Gastrocnemius medialis (tissue), 4 donors: ENCODE results near the gene KPNA4. TPM values are rescaled to one million over a fixed set of nuclear protein-coding genes. Genes with fewer than 3 reads are reported as not detected.

Experiments used
- ATAC-seq, 2 donors: fragments of 150-250 bp; one replicate each; pipeline ENCODE4 v1.9.1; 2016
- DNase-seq, 2 donors: peaks; one replicate each; pipeline ENCODE4 v3.0.0-alpha.2; 2019
- H3K27ac ChIP-seq, 4 donors: fragments of 200-600 bp; sonication (generic); 1 replicate in 1 of 4; 2 replicates in 3 of 4; pipeline ENCODE4 v1.5.1; 2016 to 2018; ENCODE audit warnings: mild to moderate bottlenecking in 2 of 4, moderate library complexity in 1 of 4
- H3K27me3 ChIP-seq, 3 donors: fragments of 200-600 bp; sonication (generic) in 2 of 3; 1 replicate in 1 of 3; 2 replicates in 2 of 3; pipeline versions ENCODE4 v1.5.1 to v1.6.0; 2016 to 2019; ENCODE audit warnings: mild to moderate bottlenecking in 1 of 3, moderate library complexity in 1 of 3
- H3K36me3 ChIP-seq, 2 donors: fragments of 200-600 bp; sonication (generic) in 1 of 2; one replicate each; pipeline ENCODE4 v1.5.1; 2017 to 2018
- H3K4me1 ChIP-seq, 2 donors: fragments of 200-600 bp; sonication (generic) in 1 of 2; one replicate each; pipeline ENCODE4 v1.5.1; 2016 to 2017; ENCODE audit warnings: mild to moderate bottlenecking in 2 of 2
- H3K4me3 ChIP-seq, 4 donors: fragments of 200-600 bp; sonication (generic) in 3 of 4; 1 replicate in 1 of 4; 2 replicates in 3 of 4; pipeline ENCODE4 v1.5.1; 2016 to 2019; ENCODE audit warnings: mild to moderate bottlenecking in 2 of 4
- H3K9me3 ChIP-seq, 3 donors: fragments of 200-600 bp; sonication (generic) in 2 of 3; 1 replicate in 1 of 3; 2 replicates in 2 of 3; pipeline ENCODE4 v1.5.1; 2016 to 2019
- POLR2A ChIP-seq, 2 donors: fragments of 450-650 bp; IDR thresholded peaks; one replicate each; pipeline ENCODE4 v1.6.1; 2017; ENCODE audit warnings: antibody characterized with exemption in 2 of 2, mild to moderate bottlenecking in 2 of 2, moderate library complexity in 2 of 2
- in situ Hi-C, 4 donors: fragments of 200-750 bp; cut with MboI; loops; one replicate each; pipeline versions ENCODE4 v1.15.0 to v1.8.0; 2017; ENCODE audit warnings: low sequenced_read_pairs in 4 of 4
- intact Hi-C: fragments of 100-400 bp; cut with DNase I; formaldehyde crosslinking; loops from one replicate; pipeline ENCODE4 v1.15.1; 2023; ENCODE audit warnings: low total_unique reads
- total RNA-seq, 4 donors: library from RNA; depleted of rRNA; stranded (reverse); fragments of >200 nt; gene quantifications; one replicate each; pipeline versions ENCODE4 v1.1.0 to v1.2.3, GENCODE V29; 2016
- TF ChIP-seq, protein P1 (sequence below), 5 experiments: fragments of 450-650 bp in 3 of 5; fragments of 200-600 bp in 2 of 5; sonication (generic) in 2 of 5; IDR thresholded peaks in 4 of 5; conservative IDR thresholded peaks in 1 of 5; 1 replicate in 4 of 5; 2 replicates in 1 of 5; pipeline ENCODE4 v1.5.1; 2016 to 2019; ENCODE audit warnings: antibody characterized with exemption in 5 of 5, mild to moderate bottlenecking in 3 of 5, moderate library complexity in 3 of 5

The KPNA4 gene
- total RNA-seq, 4 donors from 2014 or later: 78.9 to 126 (median 86.0) TPM

DNA sequence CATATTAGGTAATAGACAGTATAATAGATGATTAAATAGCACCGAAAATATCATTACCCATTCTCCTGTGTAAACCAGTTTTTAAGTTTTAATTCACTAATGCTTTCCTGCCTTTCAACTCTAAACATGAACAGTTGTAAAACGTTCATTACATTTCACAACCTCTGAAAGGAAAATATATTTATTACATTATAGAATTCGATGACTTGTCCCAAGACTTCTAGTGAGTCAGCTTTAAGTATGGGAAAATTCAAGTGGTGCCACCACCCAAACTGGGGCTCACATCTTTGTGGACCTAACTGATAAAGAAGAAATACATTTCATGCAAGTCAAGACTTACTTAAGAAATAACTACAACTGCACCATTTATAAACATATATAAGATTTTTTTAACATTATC lies 117.8 kb downstream of the KPNA4 start:
- in situ Hi-C loops (no loop called here), intact Hi-C loops (no loop called here)
- ATAC-seq (no peak), DNase-seq (no peak)
- H3K36me3 ChIP-seq: no peaks in the 10 kb centered on the region
- peaks cover 0 to 7% of the 10 kb centered on the region in 2 donors for H3K4me1 ChIP-seq
- TF ChIP-seq, protein P1, sequence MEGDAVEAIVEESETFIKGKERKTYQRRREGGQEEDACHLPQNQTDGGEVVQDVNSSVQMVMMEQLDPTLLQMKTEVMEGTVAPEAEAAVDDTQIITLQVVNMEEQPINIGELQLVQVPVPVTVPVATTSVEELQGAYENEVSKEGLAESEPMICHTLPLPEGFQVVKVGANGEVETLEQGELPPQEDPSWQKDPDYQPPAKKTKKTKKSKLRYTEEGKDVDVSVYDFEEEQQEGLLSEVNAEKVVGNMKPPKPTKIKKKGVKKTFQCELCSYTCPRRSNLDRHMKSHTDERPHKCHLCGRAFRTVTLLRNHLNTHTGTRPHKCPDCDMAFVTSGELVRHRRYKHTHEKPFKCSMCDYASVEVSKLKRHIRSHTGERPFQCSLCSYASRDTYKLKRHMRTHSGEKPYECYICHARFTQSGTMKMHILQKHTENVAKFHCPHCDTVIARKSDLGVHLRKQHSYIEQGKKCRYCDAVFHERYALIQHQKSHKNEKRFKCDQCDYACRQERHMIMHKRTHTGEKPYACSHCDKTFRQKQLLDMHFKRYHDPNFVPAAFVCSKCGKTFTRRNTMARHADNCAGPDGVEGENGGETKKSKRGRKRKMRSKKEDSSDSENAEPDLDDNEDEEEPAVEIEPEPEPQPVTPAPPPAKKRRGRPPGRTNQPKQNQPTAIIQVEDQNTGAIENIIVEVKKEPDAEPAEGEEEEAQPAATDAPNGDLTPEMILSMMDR (IDR thresholded peaks at IDR 0.05 in 4 of 5, conservative IDR thresholded peaks at IDR 0.05 in 1 of 5): no peak
- TF ChIP-seq POLR2A (IDR thresholded peaks at IDR 0.05): no peak
- H3K4me3 ChIP-seq: no peak overlapping the region
- peaks cover 27 to 42% (median 34%) of the 10 kb centered on the region in 3 donors for H3K27me3 ChIP-seq
- no peak overlapping the region for H3K27ac ChIP-seq
- H3K9me3 ChIP-seq: no peaks in the 10 kb centered on the region

DNA sequence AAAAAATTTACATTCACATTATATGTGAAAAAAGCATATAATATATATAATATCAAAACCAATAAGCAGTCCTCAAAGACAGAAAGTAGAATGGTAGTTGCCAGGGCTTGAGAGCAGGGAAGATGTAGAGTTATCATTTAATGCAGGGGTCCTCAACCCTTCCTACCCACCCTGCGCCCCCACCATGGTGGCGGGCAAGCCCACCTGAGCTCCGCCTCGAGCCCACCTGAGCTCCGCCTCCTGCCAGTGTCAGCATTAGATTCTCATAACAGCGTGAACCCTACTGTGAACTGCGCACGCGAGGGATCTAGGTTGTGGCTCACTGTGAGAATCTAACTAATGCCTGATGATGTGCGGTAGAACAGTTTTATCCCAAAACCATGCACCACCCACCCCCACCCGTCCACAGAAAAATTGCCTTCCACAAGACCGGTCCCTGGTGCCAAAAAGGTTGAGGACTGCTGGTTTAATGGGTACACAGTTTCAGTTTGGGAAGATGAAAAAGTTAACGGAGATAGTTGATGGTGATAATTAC lies 118.8 kb downstream of the KPNA4 start:
- H3K9me3 ChIP-seq: no peaks in the 10 kb centered on the region
- DNase-seq (no peak), ATAC-seq (no peak)
- in situ Hi-C loops: no loop called here
- no peak for TF ChIP-seq POLR2A (IDR thresholded peaks at IDR 0.05)
- TF ChIP-seq, protein P1 (IDR thresholded peaks at IDR 0.05 in 4 of 5, conservative IDR thresholded peaks at IDR 0.05 in 1 of 5): no peak
- intact Hi-C loops: no loop called here
- no peak overlapping the region for H3K27ac ChIP-seq
- peaks cover 0 to 7% of the 10 kb centered on the region in 2 donors for H3K4me1 ChIP-seq
- no peaks in the 10 kb centered on the region for H3K36me3 ChIP-seq
- no peak overlapping the region for H3K4me3 ChIP-seq
- H3K27me3 ChIP-seq: peaks cover 27 to 42% (median 34%) of the 10 kb centered on the region in 3 donors

DNA sequence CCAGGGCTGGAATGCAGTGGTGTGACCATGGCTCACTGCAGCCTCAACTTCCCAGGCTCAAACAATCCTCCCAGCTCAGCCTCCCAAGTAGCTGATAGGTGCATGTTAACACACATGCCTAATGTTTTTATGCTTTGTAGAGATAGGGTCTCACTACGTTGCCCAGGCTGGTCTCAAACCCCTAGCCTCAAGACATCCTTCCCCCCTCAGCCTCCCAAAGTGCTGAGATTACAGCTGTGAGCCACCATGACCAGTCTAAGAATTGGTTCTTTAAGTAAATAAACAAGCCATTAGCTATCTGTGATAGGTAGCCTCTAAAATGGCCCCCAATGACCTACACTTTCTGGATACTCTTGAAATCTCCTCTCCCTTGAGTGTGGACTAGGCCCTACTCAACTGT lies 119.5 kb downstream of the KPNA4 start:
- H3K4me3 ChIP-seq: no peak overlapping the region
- intact Hi-C loops: no loop called here
- no peak overlapping the region for H3K27ac ChIP-seq
- DNase-seq (no peak), ATAC-seq (no peak)
- peaks cover 27 to 42% (median 34%) of the 10 kb centered on the region in 3 donors for H3K27me3 ChIP-seq
- no peak for TF ChIP-seq POLR2A (IDR thresholded peaks at IDR 0.05)
- TF ChIP-seq, protein P1 (IDR thresholded peaks at IDR 0.05 in 4 of 5, conservative IDR thresholded peaks at IDR 0.05 in 1 of 5): no peak
- H3K4me1 ChIP-seq: peaks cover 0 to 7% of the 10 kb centered on the region in 2 donors
- no peaks in the 10 kb centered on the region for H3K36me3 ChIP-seq
- H3K9me3 ChIP-seq: no peaks in the 10 kb centered on the region
- in situ Hi-C loops: no loop called here

Other genes starting within 250 kb of the KPNA4 start
- 1 to 10 TPM; 3.9 to 7.9 (median 6.0) TPM for gene IFT80, start 166.3 kb downstream of the KPNA4 start, total RNA-seq
- gene SMC4, start 165.9 kb downstream of the KPNA4 start, total RNA-seq: 10 to 100 TPM in 3 of 4 donors, 1 to 10 TPM in 1; 7.2 to 24.3 (median 14.7) TPM
- under 1 TPM; 0.13 to 0.55 (median 0.46) TPM for gene TRIM59, start 115.8 kb downstream of the KPNA4 start, total RNA-seq
- not detected for gene ARL14, start 111.6 kb upstream of the KPNA4 start, total RNA-seq
- gene PPM1L, start 190.7 kb upstream of the KPNA4 start, total RNA-seq: 100 to 1,000 TPM in 3 of 4 donors, 10 to 100 TPM in 1; 85.0 to 243 (median 122) TPM